ENCODE measurements around the gene METTL1.

- no peak for TF ChIP-seq CTCF (conservative IDR thresholded peaks at IDR 0.05; ENCODE audit: low read depth in 2 of 2)
- TF ChIP-seq CREB1 (CRISPR knock-in tag; IDR thresholded peaks at IDR 0.05; ENCODE audit: low read depth) = no peak
- no peak for TF ChIP-seq POLR2AphosphoS5 (IDR thresholded peaks at IDR 0.05; ENCODE audit: low read depth)
- TF ChIP-seq REST (IDR thresholded peaks at IDR 0.05; ENCODE audit: unreplicated experiment) = no peak
Measured at GRCh38 chr12:57755454-57756372, 16.2 kb downstream of the METTL1 start.
